ENCODE measurements around the gene CPNE5. TPM values are rescaled to one million over a fixed set of nuclear protein-coding genes. Genes with fewer than 3 reads are reported as not detected.

Gene CPNE5
- total RNA-seq, 1 experiment from 2014 or later: 0.63 TPM

- in situ Hi-C loops (cut with HindIII; ENCODE audit: low pct_unique_long_range_greater_than_20kb, low sequenced_read_pairs): no loop called here
- DNase-seq (ENCODE audit: low read depth, low spot score): no peak
These were observed 32.1 kb downstream of the CPNE5 start for GRCh38 chr6:36807143-36807542.

- DNase-seq (ENCODE audit: low read depth, low spot score): no peak
- in situ Hi-C loops (cut with HindIII; ENCODE audit: low pct_unique_long_range_greater_than_20kb, low sequenced_read_pairs): no loop called here
These were observed 33.3 kb downstream of the CPNE5 start for GRCh38 chr6:36805917-36806316.

- in situ Hi-C loops (cut with HindIII; ENCODE audit: low pct_unique_long_range_greater_than_20kb, low sequenced_read_pairs): no loop called here
These were observed 34.0 kb downstream of the CPNE5 start for GRCh38 chr6:36805096-36805797.

GRCh38 chr6:36804563-36804962 lies 34.7 kb downstream of the CPNE5 start:
- in situ Hi-C loops (cut with HindIII; ENCODE audit: low pct_unique_long_range_greater_than_20kb, low sequenced_read_pairs): no loop called here
- DNase-seq (ENCODE audit: low read depth, low spot score): no peak

More at GRCh38 chr6:36805096-36805797, 34.0 kb downstream of the CPNE5 start:
- DNase-seq (ENCODE audit: low read depth, low spot score): no peak

- in situ Hi-C loops (cut with HindIII; ENCODE audit: low pct_unique_long_range_greater_than_20kb, low sequenced_read_pairs): no loop called here
- no peak for DNase-seq (ENCODE audit: low read depth, low spot score)
These were observed 35.3 kb downstream of the CPNE5 start for GRCh38 chr6:36803908-36804307.

- in situ Hi-C loops (cut with HindIII; ENCODE audit: low pct_unique_long_range_greater_than_20kb, low sequenced_read_pairs): no loop called here
These were observed 35.8 kb downstream of the CPNE5 start for GRCh38 chr6:36803482-36803881.

GRCh38 chr6:36800223-36801076 lies 38.8 kb downstream of the CPNE5 start:
- in situ Hi-C loops (cut with HindIII; ENCODE audit: low pct_unique_long_range_greater_than_20kb, low sequenced_read_pairs): no loop called here
- DNase-seq (ENCODE audit: low read depth, low spot score): peak; percentile 23

More at GRCh38 chr6:36803482-36803881, 35.8 kb downstream of the CPNE5 start:
- no peak for DNase-seq (ENCODE audit: low read depth, low spot score)

- no peak for DNase-seq (ENCODE audit: low read depth, low spot score)
- in situ Hi-C loops (cut with HindIII; ENCODE audit: low pct_unique_long_range_greater_than_20kb, low sequenced_read_pairs): no loop called here
These were observed 40.4 kb downstream of the CPNE5 start for GRCh38 chr6:36798852-36799251.

GRCh38 chr6:36797653-36798052 lies 41.6 kb downstream of the CPNE5 start:
- in situ Hi-C loops (cut with HindIII; ENCODE audit: low pct_unique_long_range_greater_than_20kb, low sequenced_read_pairs): no loop called here
- no peak for DNase-seq (ENCODE audit: low read depth, low spot score)

- in situ Hi-C loops (cut with HindIII; ENCODE audit: low pct_unique_long_range_greater_than_20kb, low sequenced_read_pairs): no loop called here
These were observed 42.2 kb downstream of the CPNE5 start for GRCh38 chr6:36797055-36797454.

GRCh38 chr6:36794713-36795065 lies 44.6 kb downstream of the CPNE5 start:
- in situ Hi-C loops (cut with HindIII; ENCODE audit: low pct_unique_long_range_greater_than_20kb, low sequenced_read_pairs): no loop called here
- no peak for DNase-seq (ENCODE audit: low read depth, low spot score)

More at GRCh38 chr6:36797055-36797454, 42.2 kb downstream of the CPNE5 start:
- no peak for DNase-seq (ENCODE audit: low read depth, low spot score)

- DNase-seq (ENCODE audit: low read depth, low spot score): no peak
- in situ Hi-C loops (cut with HindIII; ENCODE audit: low pct_unique_long_range_greater_than_20kb, low sequenced_read_pairs): no loop called here
These were observed 45.1 kb downstream of the CPNE5 start for GRCh38 chr6:36793913-36794712.

- in situ Hi-C loops (cut with HindIII; ENCODE audit: low pct_unique_long_range_greater_than_20kb, low sequenced_read_pairs): no loop called here
- DNase-seq (ENCODE audit: low read depth, low spot score): no peak
These were observed 45.8 kb downstream of the CPNE5 start for GRCh38 chr6:36793296-36793912.

- no peak for DNase-seq (ENCODE audit: low read depth, low spot score)
- in situ Hi-C loops (cut with HindIII; ENCODE audit: low pct_unique_long_range_greater_than_20kb, low sequenced_read_pairs): no loop called here
These were observed 47.6 kb downstream of the CPNE5 start for GRCh38 chr6:36791521-36792135.

- no peak for DNase-seq (ENCODE audit: low read depth, low spot score)
- in situ Hi-C loops (cut with HindIII; ENCODE audit: low pct_unique_long_range_greater_than_20kb, low sequenced_read_pairs): no loop called here
These were observed 48.2 kb downstream of the CPNE5 start for GRCh38 chr6:36791085-36791484.

- peak; percentile 89 for DNase-seq (ENCODE audit: low read depth, low spot score)
- in situ Hi-C loops (cut with HindIII; ENCODE audit: low pct_unique_long_range_greater_than_20kb, low sequenced_read_pairs): no loop called here
These were observed 50.5 kb downstream of the CPNE5 start for GRCh38 chr6:36788768-36789167.

- DNase-seq (ENCODE audit: low read depth, low spot score): no peak
- in situ Hi-C loops (cut with HindIII; ENCODE audit: low pct_unique_long_range_greater_than_20kb, low sequenced_read_pairs): no loop called here
These were observed 51.1 kb downstream of the CPNE5 start for GRCh38 chr6:36788186-36788585.
